Activated naive CD4-positive, alpha-beta T cell treated with anti-CD3 and anti-CD28 coated beads, Interleukin-2, amount 10 ng/mL, durations not matched to agents 5 hours and 36 hours (primary cell): ENCODE data around the gene SF3B5. TPM values are rescaled to one million over a fixed set of nuclear protein-coding genes. Genes with fewer than 3 reads are reported as not detected.

ENCODE experiments used
- total RNA-seq, 2 experiments: library from RNA; stranded (reverse); gene quantifications; one replicate each; pipeline ENCODE4 v1.2.3, GENCODE V29; 2021

SF3B5 gene
- 100 to 1,000 TPM; 132 to 136 TPM for total RNA-seq

GRCh38 chr6:144095134-144096002 lies at the start of gene SF3B5:
SF3B5 (minus strand) TSS chr6:144095573; CDS start chr6:144095497, 76 bp downstream.

Other genes starting within 250 kb of the SF3B5 start
- gene ZC2HC1B, start 231.1 kb downstream of the SF3B5 start, total RNA-seq = not detected
- 1 to 10 TPM; 2.1 to 2.7 TPM for gene PLAGL1, start 87.3 kb downstream of the SF3B5 start, total RNA-seq
- 1 to 10 TPM; 9.5 to 9.9 TPM for gene STX11, start 54.9 kb upstream of the SF3B5 start, total RNA-seq
- gene UTRN, start 189.8 kb upstream of the SF3B5 start, total RNA-seq = 100 to 1,000 TPM; 132 TPM